Ectodermal cell (in vitro differentiated cells): ENCODE measurements around the gene RUBCN.
"Not testable (repeated sequence)": the region's sequence is repeated elsewhere in the genome, so short reads cannot be mapped to it uniquely, and the experiment has no call there.

Experiments used
- H3K27ac ChIP-seq: 2 replicates; pipeline ENCODE4 v1.7.0; 2013; ENCODE audit warnings: mild to moderate bottlenecking, low read depth, low read length; ENCODE audit not compliant: insufficient read depth, poor library complexity, severe bottlenecking
- H3K27me3 ChIP-seq: 2 replicates; pipeline ENCODE4 v1.7.0; 2013; ENCODE audit warnings: mild to moderate bottlenecking, low read length; ENCODE audit not compliant: insufficient read depth, control insufficient read depth, poor library complexity, severe bottlenecking
- H3K36me3 ChIP-seq: one replicate; pipeline ENCODE4 v1.7.0; 2013; ENCODE audit warnings: low read length; ENCODE audit not compliant: control insufficient read depth, insufficient read depth
- H3K4me1 ChIP-seq: one replicate; pipeline ENCODE4 v1.7.0; 2013; ENCODE audit warnings: low read length; ENCODE audit not compliant: control insufficient read depth, insufficient read depth
- H3K4me3 ChIP-seq: 2 replicates; pipeline ENCODE4 v1.7.0; 2013; ENCODE audit warnings: low read depth, low read length, control low read depth; ENCODE audit not compliant: insufficient read depth
- H3K9me3 ChIP-seq: 2 replicates; pipeline ENCODE4 v1.7.0; 2013; ENCODE audit warnings: mild to moderate bottlenecking, low read length, moderate library complexity; ENCODE audit not compliant: control insufficient read depth
- WGBS, 2 experiments: methylation state at CpG; one replicate each; pipeline ENCODE4 v1.1.7; 2013; ENCODE audit warnings: missing lambda C conversion rate in 2 of 2; 5-methylcytosine and 5-hydroxymethylcytosine counted together

The RUBCN gene

DNA sequence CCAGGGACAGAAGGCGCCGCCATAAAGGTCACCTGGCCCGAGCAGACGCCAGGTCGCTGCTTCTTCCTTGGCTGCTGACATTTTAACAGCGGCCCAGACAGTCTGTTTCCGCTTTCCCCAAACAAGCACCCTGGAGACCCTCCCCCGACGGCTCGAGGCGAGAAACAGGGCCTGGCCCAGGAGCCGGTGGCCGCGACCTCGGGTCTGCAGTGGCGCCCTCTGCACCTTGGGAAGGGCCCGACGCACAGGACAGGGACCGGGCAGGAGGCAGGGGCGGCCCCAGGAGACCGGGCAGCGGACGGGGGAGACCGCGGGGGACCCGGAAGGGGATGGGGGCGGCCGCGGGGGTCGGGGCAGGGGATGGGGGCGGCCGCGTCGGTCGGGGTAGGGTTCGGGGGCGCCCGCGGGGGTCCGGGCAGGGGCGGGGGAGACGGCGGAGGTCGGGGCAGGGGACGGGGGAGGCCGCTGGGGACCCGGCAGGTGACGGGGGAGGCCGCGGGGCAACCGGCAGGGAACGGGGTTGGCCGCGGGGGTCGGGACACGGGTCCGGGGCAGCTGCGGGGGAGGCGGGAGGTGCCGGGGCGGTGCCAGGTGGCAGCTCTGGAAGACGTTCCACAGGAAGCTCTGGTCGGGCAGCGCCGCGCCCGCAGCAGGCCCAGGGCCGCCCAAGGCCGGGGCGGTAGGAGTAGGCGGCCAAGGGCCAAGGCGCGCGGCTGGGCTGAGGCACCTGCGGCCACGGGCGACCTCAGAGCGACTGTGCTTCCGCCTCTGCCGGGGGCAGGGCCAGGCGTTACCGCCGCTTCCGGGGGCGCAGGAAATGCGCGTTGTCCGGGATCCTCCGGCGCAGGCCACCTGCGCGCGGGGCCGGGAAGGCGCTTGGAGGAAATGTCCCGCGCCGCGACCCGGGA is 82.4 kb downstream of the RUBCN start:
- H3K4me3 ChIP-seq, result peak overlapping the region; percentile 26
- H3K27me3 ChIP-seq, H3K9me3 ChIP-seq, H3K4me1 ChIP-seq, H3K27ac ChIP-seq, H3K36me3 ChIP-seq: not testable (repeated sequence)
- 0 to 2% methylated on average over 12 to 15 of the region's 100 CpGs for WGBS, 2 experiments

DNA sequence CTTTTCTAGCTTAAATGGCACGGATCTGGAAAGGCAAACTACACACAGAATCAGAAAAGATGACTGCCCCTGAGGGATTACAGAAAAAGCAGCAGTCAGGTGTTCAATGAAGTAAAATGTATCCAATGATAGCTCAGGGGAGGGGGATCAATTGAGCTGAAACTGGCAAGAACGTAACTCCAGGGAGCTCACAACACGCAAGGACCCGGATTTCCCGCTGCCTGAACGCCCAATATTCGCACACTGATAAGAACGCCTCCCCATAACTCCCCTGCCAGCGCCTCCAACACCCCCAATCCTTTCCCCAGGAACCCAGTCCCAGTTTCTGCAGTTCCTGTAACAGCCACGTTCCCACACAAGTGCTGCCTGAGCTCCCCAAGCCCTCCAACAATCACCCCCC is 83.8 kb downstream of the RUBCN start:
- H3K9me3 ChIP-seq, H3K27ac ChIP-seq, H3K36me3 ChIP-seq, H3K4me3 ChIP-seq, H3K4me1 ChIP-seq, H3K27me3 ChIP-seq: not testable (repeated sequence)
- 77% methylated on average over 1 of the region's 10 CpGs; no CpG with 5 or more reads in 1 of the 2 experiments for WGBS, 2 experiments

DNA sequence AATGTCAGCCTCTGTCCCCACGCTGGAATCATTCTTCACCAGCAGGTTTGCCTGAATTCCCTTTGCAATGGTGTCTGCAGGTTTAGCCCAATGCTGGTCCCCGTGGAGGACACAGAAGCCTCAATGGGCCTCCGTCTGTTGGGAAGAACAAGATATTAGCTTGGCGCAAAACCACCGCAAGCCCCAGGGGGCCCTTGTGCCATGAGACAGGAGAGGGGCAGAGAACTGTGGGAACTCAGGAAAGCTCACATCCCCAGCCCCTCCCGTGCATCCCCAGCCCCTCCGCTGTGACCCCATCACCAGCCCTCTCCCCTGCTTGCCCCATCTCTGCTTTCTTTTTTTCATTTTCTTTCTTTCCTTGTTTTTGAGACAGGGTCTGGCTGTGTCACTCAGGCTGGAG is 89.1 kb downstream of the RUBCN start:
- H3K36me3 ChIP-seq, H3K27me3 ChIP-seq, H3K4me1 ChIP-seq, H3K27ac ChIP-seq, H3K4me3 ChIP-seq, H3K9me3 ChIP-seq: not testable (repeated sequence)
- 94 to 95% methylated on average over 3 to 4 of the region's 7 CpGs for WGBS, 2 experiments

DNA sequence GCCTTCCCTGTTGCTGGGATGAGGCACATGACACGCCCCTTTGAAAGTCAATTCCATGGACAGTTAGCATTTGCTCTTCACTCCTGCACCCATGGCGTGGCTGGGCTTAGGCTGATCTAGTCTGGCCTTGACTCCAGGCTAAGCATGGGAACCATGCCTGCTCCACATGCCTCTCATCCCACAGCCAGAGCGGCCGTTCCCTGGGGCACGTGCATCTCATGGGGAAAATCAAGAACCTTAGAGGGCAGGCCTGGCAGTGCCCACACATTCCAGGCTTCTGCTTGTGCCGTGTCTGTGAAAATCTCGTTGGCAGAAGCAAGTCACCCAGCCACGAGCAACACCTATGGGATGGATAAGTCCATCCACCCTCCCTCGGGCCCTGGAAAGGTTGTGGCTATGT is 89.5 kb downstream of the RUBCN start:
- not testable (repeated sequence) for H3K27ac ChIP-seq, H3K36me3 ChIP-seq, H3K27me3 ChIP-seq, H3K9me3 ChIP-seq, H3K4me1 ChIP-seq, H3K4me3 ChIP-seq
- WGBS, 2 experiments, result 93 to 96% methylated on average over 8 of the region's 9 CpGs

DNA sequence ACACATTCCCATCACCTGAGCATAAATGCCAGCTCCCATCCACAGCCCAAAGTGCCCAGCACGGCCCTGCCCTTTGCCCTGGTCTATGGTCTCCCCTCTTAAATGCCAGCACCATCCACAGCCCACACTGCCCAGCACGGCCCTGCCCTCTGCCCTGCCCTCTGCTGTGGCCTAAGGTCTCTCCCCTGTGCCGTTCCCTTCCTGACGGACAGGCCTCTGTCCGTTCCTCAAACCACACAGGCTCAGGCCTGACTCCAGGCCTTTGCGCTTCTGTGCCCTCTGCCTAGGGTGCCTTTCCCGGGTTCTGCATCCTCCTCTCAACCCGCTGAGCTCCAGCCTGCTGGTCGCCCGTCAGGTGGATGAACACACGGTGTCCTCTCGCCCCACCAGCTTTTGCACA is 90.4 kb downstream of the RUBCN start:
- not testable (repeated sequence) for H3K4me3 ChIP-seq, H3K9me3 ChIP-seq, H3K36me3 ChIP-seq, H3K27me3 ChIP-seq, H3K27ac ChIP-seq, H3K4me1 ChIP-seq
- WGBS, 2 experiments, result 93 to 94% methylated on average over 12 of the region's 12 CpGs

DNA sequence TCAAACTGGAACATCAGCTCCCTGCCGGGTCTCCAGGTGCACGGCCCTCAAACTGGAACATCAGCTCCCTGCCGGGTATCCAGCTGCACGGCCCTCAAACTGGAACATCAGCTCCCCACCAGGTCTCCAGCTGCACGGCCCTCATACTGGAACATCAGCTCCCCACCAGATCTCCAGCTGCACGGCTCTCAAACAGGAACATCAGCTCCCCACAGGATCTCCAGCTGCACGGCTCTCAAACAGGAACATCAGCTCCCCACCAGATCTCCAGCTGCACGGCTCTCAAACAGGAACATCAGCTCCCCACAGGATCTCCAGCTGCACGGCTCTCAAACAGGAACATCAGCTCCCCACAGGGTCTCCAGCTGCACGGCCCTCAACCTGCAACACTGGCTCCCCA is 99.1 kb downstream of the RUBCN start:
- not testable (repeated sequence) for H3K4me1 ChIP-seq, H3K4me3 ChIP-seq, H3K27ac ChIP-seq, H3K36me3 ChIP-seq, H3K27me3 ChIP-seq, H3K9me3 ChIP-seq
- 90 to 94% methylated on average over 10 of the region's 10 CpGs for WGBS, 2 experiments

DNA sequence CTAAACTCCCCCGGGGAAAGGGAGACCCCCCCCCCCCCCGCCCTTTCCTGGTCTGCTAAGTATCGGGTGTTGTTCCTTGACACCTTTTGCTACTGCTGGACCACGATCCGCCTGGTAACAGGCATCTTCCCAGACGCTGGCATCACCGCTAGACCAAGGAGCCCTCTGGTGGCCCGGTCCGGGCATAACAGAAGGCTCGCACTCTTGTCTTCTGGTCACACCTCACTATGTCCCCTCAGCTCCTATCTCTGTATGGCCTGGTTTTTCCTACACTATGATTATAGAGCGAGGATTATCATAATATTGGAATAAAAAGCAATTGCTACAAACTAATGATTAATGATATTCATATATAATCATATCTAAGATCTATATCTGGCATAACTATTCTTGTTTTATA is 104.7 kb downstream of the RUBCN start:
- not testable (repeated sequence) for H3K4me1 ChIP-seq, H3K4me3 ChIP-seq, H3K27me3 ChIP-seq, H3K36me3 ChIP-seq, H3K27ac ChIP-seq, H3K9me3 ChIP-seq
- 34 to 38% methylated on average over 5 to 9 of the region's 11 CpGs for WGBS, 2 experiments

DNA sequence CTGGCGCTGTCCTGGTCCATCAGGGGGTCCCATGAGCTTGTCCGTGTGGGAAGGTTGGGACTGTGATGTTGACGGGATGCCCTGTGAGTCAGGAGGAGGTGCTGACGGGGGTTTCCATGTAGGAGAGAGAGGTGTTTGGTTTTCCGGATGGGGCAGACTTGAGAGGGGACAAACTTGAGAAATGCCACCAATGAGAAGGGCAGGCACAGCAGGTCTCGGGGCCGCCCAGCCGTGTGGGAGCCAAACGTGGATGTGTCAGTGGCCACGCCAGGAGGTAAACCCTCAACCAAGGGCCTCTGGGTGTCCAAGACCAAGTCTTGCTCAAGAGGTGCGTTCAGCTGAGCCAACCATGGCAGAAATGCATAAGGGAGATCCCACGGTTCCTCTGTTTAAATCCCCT is 105.9 kb downstream of the RUBCN start:
- not testable (repeated sequence) for H3K9me3 ChIP-seq, H3K27me3 ChIP-seq, H3K4me3 ChIP-seq, H3K4me1 ChIP-seq, H3K27ac ChIP-seq, H3K36me3 ChIP-seq
- WGBS, 2 experiments, result 87 to 93% methylated on average over 12 of the region's 12 CpGs

DNA sequence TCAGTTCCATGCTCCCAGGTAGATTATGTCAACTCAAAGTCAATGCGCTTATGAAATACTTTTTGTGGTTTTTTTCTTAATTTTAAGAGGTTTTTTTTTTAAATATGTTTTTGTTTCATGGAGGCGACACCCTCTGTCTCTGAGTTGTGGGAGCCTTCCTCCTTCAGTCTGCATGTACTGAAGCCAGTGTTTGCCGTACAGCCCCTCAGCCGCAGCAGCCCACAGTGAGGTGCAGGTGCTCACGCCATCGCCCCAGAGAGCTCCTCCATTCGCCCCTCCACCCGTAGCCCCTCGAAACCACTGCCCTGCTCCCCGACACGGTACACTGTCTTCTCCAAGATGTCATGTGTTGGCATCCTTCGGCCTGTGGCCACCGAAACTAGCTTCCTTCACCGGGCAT is 107.4 kb downstream of the RUBCN start:
- not testable (repeated sequence) for H3K4me3 ChIP-seq, H3K4me1 ChIP-seq, H3K9me3 ChIP-seq, H3K27ac ChIP-seq, H3K36me3 ChIP-seq, H3K27me3 ChIP-seq
- WGBS, 2 experiments, result 88 to 89% methylated on average over 6 to 7 of the region's 14 CpGs

DNA sequence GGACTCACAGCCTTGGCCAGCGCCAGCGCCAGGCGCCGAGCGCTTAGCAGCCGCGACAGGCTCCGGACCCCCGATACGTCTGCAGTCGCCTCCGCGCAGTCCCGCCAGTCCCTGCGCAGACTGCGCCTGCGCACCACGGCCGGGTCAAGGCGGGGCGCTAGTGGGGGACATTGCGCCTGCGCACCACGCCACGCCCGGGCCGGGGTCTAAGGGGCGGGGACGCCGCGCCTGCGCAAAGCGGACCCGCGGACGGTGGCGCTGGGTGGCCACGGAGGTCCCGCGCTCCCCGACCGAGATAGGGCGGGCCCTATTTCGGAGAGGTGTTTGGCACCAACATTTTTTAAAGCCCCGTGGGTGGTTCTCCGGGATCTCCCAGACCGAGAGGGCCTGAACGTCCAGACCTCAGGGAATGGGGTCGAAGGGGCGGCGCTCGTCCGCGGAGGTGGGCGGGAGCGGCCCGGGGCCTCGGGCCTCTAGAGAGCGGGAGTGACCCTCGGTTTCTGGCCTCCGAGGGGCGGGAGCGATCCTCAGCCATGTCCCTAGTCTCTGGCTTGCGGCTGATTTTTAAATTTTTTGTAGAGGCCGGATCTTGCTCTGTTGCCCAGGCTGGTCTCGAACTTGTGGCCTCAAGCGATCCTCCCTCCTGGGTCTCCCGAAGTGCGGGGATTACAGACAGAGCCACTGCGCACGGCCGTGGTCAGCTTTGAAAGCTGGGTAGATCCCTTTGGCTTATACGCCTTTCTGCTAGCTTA is 108.8 kb downstream of the RUBCN start:
- not testable (repeated sequence) for H3K27me3 ChIP-seq, H3K27ac ChIP-seq, H3K4me1 ChIP-seq, H3K9me3 ChIP-seq, H3K36me3 ChIP-seq
- WGBS, 2 experiments, result 5 to 6% methylated on average over 72 to 73 of the region's 73 CpGs
- H3K4me3 ChIP-seq, result peak overlapping the region; percentile 56
